MCF 10A (cell line): Measurements from ENCODE around the gene RNU6-8. TPM values are rescaled to one million over a fixed set of nuclear protein-coding genes. Genes with fewer than 3 reads are reported as not detected.

Experiments used
- BruUV-seq: library from RNA; stranded (reverse); fragments of 400-500 nt; replicated peaks from 2 replicates; lab custom pipeline; 2021; lab: Mats Ljungman, UMichigan
- CTCF ChIA-PET: fragments of 300-600 bp; sonication (Branson Sonifier 250); formaldehyde crosslinking; extraction: SDS; loops from one replicate; lab custom pipeline; 2021; ENCODE audit warnings: antibody characterized with exemption, inconsistent platforms; lab: Yijun Ruan, JAX
- POLR2A ChIA-PET: fragments of 300-600, 350-650 bp; sonication (Branson Sonifier 250); formaldehyde crosslinking; extraction: SDS; loops from one replicate; lab custom pipeline; 2020; ENCODE audit warnings: antibody characterized with exemption, inconsistent platforms; lab: Yijun Ruan, JAX
- DNase-seq: peaks from one replicate; pipeline ENCODE4 v3.0.0-alpha.2; 2018; ENCODE audit not compliant: unreplicated experiment
- H3K27ac Mint-ChIP-seq: one replicate; pipeline ENCODE4 v1.8.0; 2022; ENCODE audit warnings: mild to moderate bottlenecking, low read depth, mixed read lengths; ENCODE audit not compliant: unreplicated experiment
- H3K27me3 Mint-ChIP-seq: one replicate; pipeline ENCODE4 v1.8.0; 2022; ENCODE audit warnings: mixed read lengths; ENCODE audit not compliant: insufficient read depth, unreplicated experiment
- H3K36me3 Mint-ChIP-seq: one replicate; pipeline ENCODE4 v1.8.0; 2022; ENCODE audit warnings: mild to moderate bottlenecking, moderate library complexity, mixed read lengths; ENCODE audit not compliant: insufficient read depth, unreplicated experiment
- H3K4me1 Mint-ChIP-seq: one replicate; pipeline ENCODE4 v1.8.0; 2022; ENCODE audit warnings: mixed read lengths; ENCODE audit not compliant: insufficient read depth, unreplicated experiment
- H3K4me3 Mint-ChIP-seq: one replicate; pipeline ENCODE4 v1.8.0; 2022; ENCODE audit warnings: mild to moderate bottlenecking, moderate library complexity, mixed read lengths; ENCODE audit not compliant: unreplicated experiment
- H3K9me3 Mint-ChIP-seq: one replicate; pipeline ENCODE4 v1.8.0; 2022; ENCODE audit warnings: mixed read lengths; ENCODE audit not compliant: unreplicated experiment
- intact Hi-C: fragments of 100-400 bp; cut with micrococcal nuclease; formaldehyde crosslinking; loops from 2 replicates; pipeline ENCODE4 v1.14.1; 2022
- total RNA-seq: library from RNA; stranded (reverse); gene quantifications from 2 replicates; pipeline ENCODE4 v1.2.3, GENCODE V29; 2022
- TF ChIP-seq, protein P1 (sequence below): fragments of 200-600 bp; IDR thresholded peaks from one replicate; pipeline ENCODE4 v1.8.0; 2022; ENCODE audit warnings: antibody characterized with exemption, mild to moderate bottlenecking; ENCODE audit not compliant: unreplicated experiment

RNU6-8 gene
- total RNA-seq, 1 experiment from 2014 or later, result not detected

DNA sequence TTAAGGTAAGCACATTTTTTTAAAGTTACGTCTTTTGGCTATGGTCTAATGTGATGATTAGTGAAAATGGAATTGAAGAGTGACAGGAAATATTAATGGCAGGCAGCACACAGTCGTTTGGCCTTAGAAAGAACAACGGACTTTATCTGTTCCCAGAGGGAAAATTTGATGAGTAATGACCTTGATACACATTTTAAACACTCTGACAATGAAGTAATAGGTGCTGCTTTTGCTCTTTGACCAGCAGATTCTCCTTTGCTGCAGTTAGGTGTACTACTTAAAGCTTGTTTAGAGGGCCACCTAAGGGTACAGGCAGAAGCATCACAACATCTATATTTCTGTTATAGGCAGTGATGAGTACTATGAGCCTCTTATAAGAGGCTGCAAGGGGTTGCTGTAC is 27.1 kb upstream of the RNU6-8 start:
- POLR2A ChIA-PET, result interaction anchor here (0.6 to 2.0 kb wide), 6 partner anchors 27 to 379 kb away, joined by 3 to 8 read pairs (median 4); partner anchors contain the start of gene RNU6-8
- H3K9me3 Mint-ChIP-seq, result no peaks in the 10 kb centered on the region
- H3K36me3 Mint-ChIP-seq, result peaks cover 7% of the 10 kb centered on the region
- intact Hi-C loops, result loop anchor here (5.0 kb wide), 1 partner anchor 158 kb away; no protein-coding TSS in a partner anchor
- TF ChIP-seq, protein P1, sequence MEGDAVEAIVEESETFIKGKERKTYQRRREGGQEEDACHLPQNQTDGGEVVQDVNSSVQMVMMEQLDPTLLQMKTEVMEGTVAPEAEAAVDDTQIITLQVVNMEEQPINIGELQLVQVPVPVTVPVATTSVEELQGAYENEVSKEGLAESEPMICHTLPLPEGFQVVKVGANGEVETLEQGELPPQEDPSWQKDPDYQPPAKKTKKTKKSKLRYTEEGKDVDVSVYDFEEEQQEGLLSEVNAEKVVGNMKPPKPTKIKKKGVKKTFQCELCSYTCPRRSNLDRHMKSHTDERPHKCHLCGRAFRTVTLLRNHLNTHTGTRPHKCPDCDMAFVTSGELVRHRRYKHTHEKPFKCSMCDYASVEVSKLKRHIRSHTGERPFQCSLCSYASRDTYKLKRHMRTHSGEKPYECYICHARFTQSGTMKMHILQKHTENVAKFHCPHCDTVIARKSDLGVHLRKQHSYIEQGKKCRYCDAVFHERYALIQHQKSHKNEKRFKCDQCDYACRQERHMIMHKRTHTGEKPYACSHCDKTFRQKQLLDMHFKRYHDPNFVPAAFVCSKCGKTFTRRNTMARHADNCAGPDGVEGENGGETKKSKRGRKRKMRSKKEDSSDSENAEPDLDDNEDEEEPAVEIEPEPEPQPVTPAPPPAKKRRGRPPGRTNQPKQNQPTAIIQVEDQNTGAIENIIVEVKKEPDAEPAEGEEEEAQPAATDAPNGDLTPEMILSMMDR, result no peak
- peak overlapping the region; percentile 7 for H3K27ac Mint-ChIP-seq
- peaks cover 35% of the 10 kb centered on the region for H3K4me1 Mint-ChIP-seq
- CTCF ChIA-PET, result interaction anchor here (0.7 to 1.2 kb wide), 3 partner anchors 20 to 301 kb away, joined by 3 to 6 read pairs (median 4); no protein-coding TSS in a partner anchor
- no peaks in the 10 kb centered on the region for H3K27me3 Mint-ChIP-seq
- no TSS peak for BruUV-seq
- DNase-seq, result peak; percentile 27
- H3K4me3 Mint-ChIP-seq, result no peak overlapping the region

DNA sequence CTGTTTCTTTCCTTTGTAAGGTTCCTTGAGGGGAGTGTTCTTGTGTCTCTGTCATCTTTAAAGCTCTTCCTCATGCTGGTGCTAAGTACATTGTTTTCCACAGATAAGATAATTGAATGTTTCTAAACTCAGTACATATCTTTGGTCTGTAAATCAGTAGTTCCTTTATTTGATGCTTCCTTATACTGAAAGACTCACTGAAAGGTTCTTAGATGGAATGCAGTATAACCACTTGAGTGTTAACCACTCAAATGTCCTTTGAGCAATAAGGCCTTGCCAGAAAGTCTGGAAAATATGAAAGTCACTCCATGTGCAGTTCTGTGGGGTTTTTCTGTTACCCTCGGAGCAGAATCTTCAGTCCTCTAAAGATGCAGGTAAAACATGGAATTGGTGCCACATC is 23.0 kb upstream of the RNU6-8 start:
- no peak overlapping the region for H3K27ac Mint-ChIP-seq
- H3K36me3 Mint-ChIP-seq, result no peaks in the 10 kb centered on the region
- H3K4me1 Mint-ChIP-seq, result peaks cover 34% of the 10 kb centered on the region
- TF ChIP-seq, protein P1, result no peak
- BruUV-seq, result no TSS peak
- no peaks in the 10 kb centered on the region for H3K9me3 Mint-ChIP-seq
- DNase-seq, result no peak
- intact Hi-C loops, result no loop called here
- CTCF ChIA-PET, result interaction anchor here (1.8 kb wide), 1 partner anchor 27 kb away, joined by 5 read pairs; no protein-coding TSS in a partner anchor
- H3K27me3 Mint-ChIP-seq, result no peaks in the 10 kb centered on the region
- H3K4me3 Mint-ChIP-seq, result no peak overlapping the region
- POLR2A ChIA-PET, result interaction anchor here (0.7 kb wide), 1 partner anchor 251 kb away, joined by 3 read pairs; no protein-coding TSS in a partner anchor

DNA sequence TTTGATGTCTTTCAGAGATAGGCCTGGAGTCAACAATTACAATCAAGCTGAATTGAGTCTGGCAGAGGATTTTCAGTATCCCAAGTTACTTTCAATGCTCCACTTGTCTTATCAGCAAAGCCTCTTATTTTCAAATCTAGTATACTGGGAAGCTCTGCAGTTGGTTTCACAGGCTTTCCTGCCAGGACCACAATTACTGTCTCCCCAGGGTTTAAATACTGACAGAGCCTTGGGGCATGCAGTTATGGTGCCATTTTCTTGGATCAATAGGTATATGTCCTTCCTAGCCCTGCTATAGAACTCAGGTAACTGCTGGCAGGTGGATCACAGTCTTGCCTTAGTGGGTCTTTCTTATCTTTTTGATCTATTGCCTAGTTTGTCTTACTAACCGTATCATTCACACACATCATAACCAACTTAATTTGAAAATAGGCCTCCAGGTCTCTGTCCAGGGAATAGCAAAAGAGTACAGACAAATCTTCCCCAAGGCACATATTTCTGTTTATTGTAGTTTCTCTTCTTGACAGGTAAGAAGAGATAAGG is 22.4 kb upstream of the RNU6-8 start:
- POLR2A ChIA-PET, result interaction anchor here (0.7 kb wide), 1 partner anchor 252 kb away, joined by 3 read pairs; no protein-coding TSS in a partner anchor
- intact Hi-C loops, result no loop called here
- CTCF ChIA-PET, result interaction anchor here (0.6 to 2.0 kb wide), 5 partner anchors 28 to 682 kb away, joined by 3 to 6 read pairs (median 3); no protein-coding TSS in a partner anchor

More for the DNA sequence above, 22.4 kb upstream of the RNU6-8 start:
- DNase-seq, result no peak
- TF ChIP-seq, protein P1, result no peak
- no peaks in the 10 kb centered on the region for H3K36me3 Mint-ChIP-seq
- no TSS peak for BruUV-seq
- H3K27me3 Mint-ChIP-seq, result no peaks in the 10 kb centered on the region
- H3K9me3 Mint-ChIP-seq, result no peaks in the 10 kb centered on the region
- peaks cover 30% of the 10 kb centered on the region for H3K4me1 Mint-ChIP-seq
- peak overlapping the region; percentile 71 for H3K27ac Mint-ChIP-seq
- no peak overlapping the region for H3K4me3 Mint-ChIP-seq
